ENCODE results near the gene SYK. TPM values are rescaled to one million over a fixed set of nuclear protein-coding genes. Genes with fewer than 3 reads are reported as not detected.

The SYK gene
- total RNA-seq, 4 donors from 2014 or later: 0.53 to 3.3 (median 2.0) TPM

- intact Hi-C loops (cut with DNase I; ENCODE audit: low total_unique reads): no loop called here
Observed at GRCh38 chr9:90907790-90908189, 106.2 kb downstream of the SYK start.

GRCh38 chr9:90909225-90909624, 107.6 kb downstream of the SYK start:
- in situ Hi-C loops (cut with MboI; ENCODE audit: low sequenced_read_pairs in 4 of 4): loop anchor here in 2 of 4 donors (25.0 kb wide), 1 partner anchor 778 kb away; no protein-coding TSS in a partner anchor
- DNase-seq (no peak), ATAC-seq (no peak)
- intact Hi-C loops (cut with DNase I; ENCODE audit: low total_unique reads): no loop called here
- Histone ChIP-seq H3K9me3 (no peaks in the 10 kb centered on the region), H3K27me3 (no peaks in the 10 kb centered on the region), H3K36me3 (no peaks in the 10 kb centered on the region), H3K4me3 (no peak overlapping the region), H3K27ac (no peak overlapping the region), H3K4me1 (no peaks in the 10 kb centered on the region)
- TF ChIP-seq CTCF (IDR thresholded peaks at IDR 0.05 in 4 of 5, conservative IDR thresholded peaks at IDR 0.05 in 1 of 5) (no peak), POLR2A (IDR thresholded peaks at IDR 0.05) (no peak)

More at GRCh38 chr9:90907790-90908189, 106.2 kb downstream of the SYK start:
- Histone ChIP-seq H3K36me3 (no peaks in the 10 kb centered on the region), H3K27ac (no peak overlapping the region), H3K27me3 (no peaks in the 10 kb centered on the region), H3K4me3 (no peak overlapping the region), H3K4me1 (no peaks in the 10 kb centered on the region), H3K9me3 (no peaks in the 10 kb centered on the region)
- no peak for DNase-seq
- in situ Hi-C loops (cut with MboI; ENCODE audit: low sequenced_read_pairs in 4 of 4): loop anchor here in 2 of 4 donors (25.0 kb wide), 1 partner anchor 780 kb away; no protein-coding TSS in a partner anchor
- TF ChIP-seq POLR2A (IDR thresholded peaks at IDR 0.05): no peak
- TF ChIP-seq CTCF (IDR thresholded peaks at IDR 0.05 in 4 of 5, conservative IDR thresholded peaks at IDR 0.05 in 1 of 5): no peak
- no peak for ATAC-seq

- TF ChIP-seq POLR2A (IDR thresholded peaks at IDR 0.05): no peak
- TF ChIP-seq CTCF (IDR thresholded peaks at IDR 0.05 in 4 of 5, conservative IDR thresholded peaks at IDR 0.05 in 1 of 5): no peak
- intact Hi-C loops (cut with DNase I; ENCODE audit: low total_unique reads): loop anchor here (5.0 kb wide), 1 partner anchor 1042 kb away; the partner anchor contains the start of gene ROR2
- DNase-seq (no peak), ATAC-seq (no peak)
- Histone ChIP-seq H3K27me3 (no peaks in the 10 kb centered on the region), H3K9me3 (no peaks in the 10 kb centered on the region), H3K27ac (no peak overlapping the region), H3K4me1 (no peaks in the 10 kb centered on the region), H3K4me3 (no peak overlapping the region), H3K36me3 (no peaks in the 10 kb centered on the region)
- in situ Hi-C loops (cut with MboI; ENCODE audit: low sequenced_read_pairs in 4 of 4): loop anchor here (10.0 to 25.0 kb wide), 6 partner anchors 285 to 815 kb away; no protein-coding TSS in a partner anchor
Observed at GRCh38 chr9:90909747-90910283, 108.2 kb downstream of the SYK start.

- Histone ChIP-seq H3K4me3 (no peak overlapping the region), H3K27ac (no peak overlapping the region), H3K27me3 (no peaks in the 10 kb centered on the region), H3K4me1 (peaks cover 3% of the 10 kb centered on the region in 2 donors), H3K9me3 (no peaks in the 10 kb centered on the region), H3K36me3 (no peaks in the 10 kb centered on the region)
- in situ Hi-C loops (cut with MboI; ENCODE audit: low sequenced_read_pairs in 4 of 4): loop anchor here (10.0 to 25.0 kb wide), 6 partner anchors 281 to 811 kb away; no protein-coding TSS in a partner anchor
- ATAC-seq (no peak), DNase-seq (no peak)
- intact Hi-C loops (cut with DNase I; ENCODE audit: low total_unique reads): loop anchor here (2.0 to 5.0 kb wide), 2 partner anchors 769 to 1038 kb away; partner anchors contain the start of gene ROR2
- TF ChIP-seq POLR2A (IDR thresholded peaks at IDR 0.05) (no peak), CTCF (IDR thresholded peaks at IDR 0.05 in 4 of 5, conservative IDR thresholded peaks at IDR 0.05 in 1 of 5) (no peak)
Observed at GRCh38 chr9:90914196-90914595, 112.6 kb downstream of the SYK start.
